HL-60 (cell line): ENCODE measurements around the gene TLCD2.

Experiments used
- POLR2AphosphoS5 ChIP-seq: IDR thresholded peaks from 2 replicates; pipeline ENCODE4 v1.6.1; 2012; ENCODE audit warnings: low read depth
- TF ChIP-seq, protein P1 (sequence below): IDR thresholded peaks from one replicate; pipeline ENCODE4 v1.5.1; 2011; ENCODE audit warnings: low read length, control low read depth, inconsistent platforms; ENCODE audit not compliant: insufficient read depth
- TF ChIP-seq, protein P2 (sequence below): IDR thresholded peaks from 2 replicates; pipeline ENCODE4 v1.6.1; 2012; ENCODE audit warnings: low read depth; ENCODE audit not compliant: insufficient replicate concordance

DNA sequence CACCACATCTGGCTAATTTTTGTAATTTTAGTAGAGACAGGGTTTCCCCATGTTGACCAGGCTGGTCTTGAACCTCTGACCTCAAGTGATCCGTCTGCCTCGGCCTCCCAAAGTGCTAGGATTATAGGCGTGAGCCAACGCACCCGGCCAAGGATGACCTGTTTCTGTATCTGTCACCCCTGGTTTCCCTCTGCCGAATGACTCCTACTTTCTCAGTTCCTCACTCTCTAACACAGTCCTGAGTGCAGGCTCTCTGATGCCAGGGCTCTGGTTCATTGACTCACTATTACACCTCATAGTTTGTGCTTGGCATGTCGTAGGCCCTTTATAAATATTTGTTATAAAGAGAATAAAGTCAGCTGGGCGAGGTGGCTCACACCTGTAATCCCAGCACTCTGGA is 14.8 kb downstream of the TLCD2 start:
- TF ChIP-seq, protein P1, sequence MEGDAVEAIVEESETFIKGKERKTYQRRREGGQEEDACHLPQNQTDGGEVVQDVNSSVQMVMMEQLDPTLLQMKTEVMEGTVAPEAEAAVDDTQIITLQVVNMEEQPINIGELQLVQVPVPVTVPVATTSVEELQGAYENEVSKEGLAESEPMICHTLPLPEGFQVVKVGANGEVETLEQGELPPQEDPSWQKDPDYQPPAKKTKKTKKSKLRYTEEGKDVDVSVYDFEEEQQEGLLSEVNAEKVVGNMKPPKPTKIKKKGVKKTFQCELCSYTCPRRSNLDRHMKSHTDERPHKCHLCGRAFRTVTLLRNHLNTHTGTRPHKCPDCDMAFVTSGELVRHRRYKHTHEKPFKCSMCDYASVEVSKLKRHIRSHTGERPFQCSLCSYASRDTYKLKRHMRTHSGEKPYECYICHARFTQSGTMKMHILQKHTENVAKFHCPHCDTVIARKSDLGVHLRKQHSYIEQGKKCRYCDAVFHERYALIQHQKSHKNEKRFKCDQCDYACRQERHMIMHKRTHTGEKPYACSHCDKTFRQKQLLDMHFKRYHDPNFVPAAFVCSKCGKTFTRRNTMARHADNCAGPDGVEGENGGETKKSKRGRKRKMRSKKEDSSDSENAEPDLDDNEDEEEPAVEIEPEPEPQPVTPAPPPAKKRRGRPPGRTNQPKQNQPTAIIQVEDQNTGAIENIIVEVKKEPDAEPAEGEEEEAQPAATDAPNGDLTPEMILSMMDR, result no peak
- TF ChIP-seq POLR2AphosphoS5, result no peak
- TF ChIP-seq, protein P2, sequence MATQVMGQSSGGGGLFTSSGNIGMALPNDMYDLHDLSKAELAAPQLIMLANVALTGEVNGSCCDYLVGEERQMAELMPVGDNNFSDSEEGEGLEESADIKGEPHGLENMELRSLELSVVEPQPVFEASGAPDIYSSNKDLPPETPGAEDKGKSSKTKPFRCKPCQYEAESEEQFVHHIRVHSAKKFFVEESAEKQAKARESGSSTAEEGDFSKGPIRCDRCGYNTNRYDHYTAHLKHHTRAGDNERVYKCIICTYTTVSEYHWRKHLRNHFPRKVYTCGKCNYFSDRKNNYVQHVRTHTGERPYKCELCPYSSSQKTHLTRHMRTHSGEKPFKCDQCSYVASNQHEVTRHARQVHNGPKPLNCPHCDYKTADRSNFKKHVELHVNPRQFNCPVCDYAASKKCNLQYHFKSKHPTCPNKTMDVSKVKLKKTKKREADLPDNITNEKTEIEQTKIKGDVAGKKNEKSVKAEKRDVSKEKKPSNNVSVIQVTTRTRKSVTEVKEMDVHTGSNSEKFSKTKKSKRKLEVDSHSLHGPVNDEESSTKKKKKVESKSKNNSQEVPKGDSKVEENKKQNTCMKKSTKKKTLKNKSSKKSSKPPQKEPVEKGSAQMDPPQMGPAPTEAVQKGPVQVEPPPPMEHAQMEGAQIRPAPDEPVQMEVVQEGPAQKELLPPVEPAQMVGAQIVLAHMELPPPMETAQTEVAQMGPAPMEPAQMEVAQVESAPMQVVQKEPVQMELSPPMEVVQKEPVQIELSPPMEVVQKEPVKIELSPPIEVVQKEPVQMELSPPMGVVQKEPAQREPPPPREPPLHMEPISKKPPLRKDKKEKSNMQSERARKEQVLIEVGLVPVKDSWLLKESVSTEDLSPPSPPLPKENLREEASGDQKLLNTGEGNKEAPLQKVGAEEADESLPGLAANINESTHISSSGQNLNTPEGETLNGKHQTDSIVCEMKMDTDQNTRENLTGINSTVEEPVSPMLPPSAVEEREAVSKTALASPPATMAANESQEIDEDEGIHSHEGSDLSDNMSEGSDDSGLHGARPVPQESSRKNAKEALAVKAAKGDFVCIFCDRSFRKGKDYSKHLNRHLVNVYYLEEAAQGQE, result no peak
